Gastroesophageal sphincter (tissue), 3 donors: Measurements from ENCODE around the gene CFD.

Source experiments
- EP300 ChIP-seq: sonication (generic); formaldehyde crosslinking; IDR thresholded peaks from one replicate; pipeline ENCODE4 v1.6.1; 2017; ENCODE audit warnings: antibody characterized with exemption, mild to moderate bottlenecking
- POLR2A ChIP-seq, 2 donors: fragments of 450-650 bp; IDR thresholded peaks; one replicate each; pipeline ENCODE4 v1.6.1; 2017; ENCODE audit warnings: antibody characterized with exemption in 2 of 2, mild to moderate bottlenecking in 2 of 2, moderate library complexity in 1 of 2
- TF ChIP-seq, protein P1 (sequence below), 4 experiments: fragments of 200-600 bp in 2 of 4; fragments of 450-650 bp in 2 of 4; sonication (generic) in 1 of 4; IDR thresholded peaks; one replicate each; pipeline ENCODE4 v1.5.1; 2017 to 2019; ENCODE audit warnings: antibody characterized with exemption in 4 of 4, mild to moderate bottlenecking in 2 of 4, moderate library complexity in 2 of 4

DNA sequence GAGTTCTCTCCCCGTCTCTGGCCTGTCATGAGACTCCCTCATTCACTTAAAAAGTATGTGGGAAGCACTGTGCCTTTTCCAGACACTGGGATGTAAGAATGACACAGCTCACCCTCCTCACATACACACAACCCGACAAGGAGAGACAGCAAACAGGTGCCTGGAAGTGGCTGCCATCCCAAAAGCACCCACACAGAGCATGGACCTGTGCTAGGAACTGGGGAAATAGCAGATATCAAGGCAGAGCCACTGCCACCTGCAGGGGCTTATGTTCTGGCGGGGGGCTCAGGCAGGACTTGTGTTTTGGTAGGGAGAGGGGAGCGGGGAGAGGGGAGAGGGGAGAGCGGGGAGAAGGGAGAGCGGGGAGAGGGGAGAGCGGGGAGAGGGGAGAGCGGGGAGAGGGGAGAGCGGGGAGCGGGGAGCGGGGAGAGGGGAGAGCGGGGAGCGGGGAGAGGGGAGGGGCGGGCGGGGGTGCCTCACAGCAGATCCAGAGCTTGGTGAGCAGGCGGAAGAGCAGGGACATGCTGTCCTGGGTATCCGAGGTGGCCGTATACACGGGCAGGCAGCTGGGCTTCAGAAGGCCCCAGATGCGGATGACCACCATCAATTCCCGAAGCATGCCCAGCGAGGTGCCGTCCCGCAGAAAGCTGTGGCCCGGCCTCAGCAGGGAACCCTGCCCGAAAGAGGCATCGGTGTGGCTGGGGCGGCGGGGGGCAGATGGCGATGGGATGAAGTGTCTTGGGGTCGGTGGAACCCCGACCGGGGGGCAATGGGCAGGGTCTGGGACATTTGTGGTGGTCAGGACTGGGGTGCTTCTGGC lies 12.2 kb downstream of the CFD start:
- TF ChIP-seq POLR2A (IDR thresholded peaks at IDR 0.05) = no peak
- no peak for TF ChIP-seq EP300
- TF ChIP-seq, protein P1, sequence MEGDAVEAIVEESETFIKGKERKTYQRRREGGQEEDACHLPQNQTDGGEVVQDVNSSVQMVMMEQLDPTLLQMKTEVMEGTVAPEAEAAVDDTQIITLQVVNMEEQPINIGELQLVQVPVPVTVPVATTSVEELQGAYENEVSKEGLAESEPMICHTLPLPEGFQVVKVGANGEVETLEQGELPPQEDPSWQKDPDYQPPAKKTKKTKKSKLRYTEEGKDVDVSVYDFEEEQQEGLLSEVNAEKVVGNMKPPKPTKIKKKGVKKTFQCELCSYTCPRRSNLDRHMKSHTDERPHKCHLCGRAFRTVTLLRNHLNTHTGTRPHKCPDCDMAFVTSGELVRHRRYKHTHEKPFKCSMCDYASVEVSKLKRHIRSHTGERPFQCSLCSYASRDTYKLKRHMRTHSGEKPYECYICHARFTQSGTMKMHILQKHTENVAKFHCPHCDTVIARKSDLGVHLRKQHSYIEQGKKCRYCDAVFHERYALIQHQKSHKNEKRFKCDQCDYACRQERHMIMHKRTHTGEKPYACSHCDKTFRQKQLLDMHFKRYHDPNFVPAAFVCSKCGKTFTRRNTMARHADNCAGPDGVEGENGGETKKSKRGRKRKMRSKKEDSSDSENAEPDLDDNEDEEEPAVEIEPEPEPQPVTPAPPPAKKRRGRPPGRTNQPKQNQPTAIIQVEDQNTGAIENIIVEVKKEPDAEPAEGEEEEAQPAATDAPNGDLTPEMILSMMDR (IDR thresholded peaks at IDR 0.05) = no peak
